A549 (cell line): ENCODE data around the gene P4HB.

Experiments used
- BHLHE40 ChIP-seq: IDR thresholded peaks from 2 replicates; pipeline ENCODE4 v1.6.1; 2012; ENCODE audit warnings: low read depth, low read length, inconsistent platforms
- GATA3 ChIP-seq: IDR thresholded peaks from 2 replicates; pipeline ENCODE4 v1.6.1; 2012; ENCODE audit warnings: borderline replicate concordance
- POLR2A ChIP-seq: IDR thresholded peaks from 2 replicates; pipeline ENCODE4 v1.6.1; 2012; ENCODE audit warnings: mild to moderate bottlenecking, low read length
- RCOR1 ChIP-seq: fragments of 150-350 bp; IDR thresholded peaks from 2 replicates; pipeline ENCODE4 v1.6.1; 2014; ENCODE audit warnings: antibody characterized with exemption, low read length, low read depth
- SMC3 ChIP-seq: fragments of >200 bp; sonication (Bioruptor Twin); formaldehyde crosslinking; IDR thresholded peaks from 3 replicates; pipeline ENCODE4 v1.6.1; 2018; ENCODE audit warnings: inconsistent platforms
- SREBF2 ChIP-seq: fragments of 450-650 bp; IDR thresholded peaks from 2 replicates; pipeline ENCODE4 v1.6.1; 2014; ENCODE audit warnings: mild to moderate bottlenecking, moderate library complexity
- TF ChIP-seq, protein P1 (sequence below): fragments of >200 bp; sonication (Bioruptor Twin); formaldehyde crosslinking; IDR thresholded peaks from 3 replicates; pipeline ENCODE4 v1.5.1; 2016

DNA sequence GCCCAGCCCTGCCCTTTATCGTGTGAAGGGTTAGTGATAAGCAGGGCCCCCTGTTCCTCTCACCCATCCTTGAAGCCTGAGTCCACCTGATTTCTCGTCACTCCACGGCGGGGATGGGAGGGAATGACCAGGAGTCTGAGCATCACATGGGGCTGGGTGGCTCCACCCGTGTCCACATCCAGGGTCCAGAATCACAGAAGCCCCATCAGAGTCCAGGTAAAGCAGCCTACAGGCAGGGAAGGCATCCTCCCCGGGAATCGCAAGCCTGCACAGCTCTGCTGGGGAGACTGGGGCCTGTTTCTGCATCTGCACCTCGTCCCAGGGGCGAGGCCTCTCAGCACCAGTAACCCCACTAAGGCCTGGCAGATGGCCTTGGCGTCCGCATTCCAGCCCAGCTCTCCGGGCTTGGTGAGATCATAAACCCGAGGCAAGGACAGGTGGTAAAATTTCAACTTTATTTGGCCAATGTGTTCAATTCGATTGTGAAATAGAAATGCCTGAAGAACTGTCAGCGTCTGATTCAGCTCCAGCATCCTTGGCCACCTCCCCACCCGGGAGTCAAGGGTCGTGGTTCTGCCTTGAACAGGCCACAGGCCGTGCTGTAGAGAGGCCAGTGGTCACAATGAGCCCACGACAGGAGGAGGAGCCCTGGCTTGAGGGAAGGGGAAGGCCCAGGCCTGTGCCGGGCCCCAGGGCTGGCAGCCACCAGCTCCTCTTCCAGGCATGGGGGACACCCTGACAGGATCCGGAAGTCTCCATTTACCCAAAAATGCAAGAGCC, 17.4 kb downstream of the P4HB start:
- TF ChIP-seq, protein P1, sequence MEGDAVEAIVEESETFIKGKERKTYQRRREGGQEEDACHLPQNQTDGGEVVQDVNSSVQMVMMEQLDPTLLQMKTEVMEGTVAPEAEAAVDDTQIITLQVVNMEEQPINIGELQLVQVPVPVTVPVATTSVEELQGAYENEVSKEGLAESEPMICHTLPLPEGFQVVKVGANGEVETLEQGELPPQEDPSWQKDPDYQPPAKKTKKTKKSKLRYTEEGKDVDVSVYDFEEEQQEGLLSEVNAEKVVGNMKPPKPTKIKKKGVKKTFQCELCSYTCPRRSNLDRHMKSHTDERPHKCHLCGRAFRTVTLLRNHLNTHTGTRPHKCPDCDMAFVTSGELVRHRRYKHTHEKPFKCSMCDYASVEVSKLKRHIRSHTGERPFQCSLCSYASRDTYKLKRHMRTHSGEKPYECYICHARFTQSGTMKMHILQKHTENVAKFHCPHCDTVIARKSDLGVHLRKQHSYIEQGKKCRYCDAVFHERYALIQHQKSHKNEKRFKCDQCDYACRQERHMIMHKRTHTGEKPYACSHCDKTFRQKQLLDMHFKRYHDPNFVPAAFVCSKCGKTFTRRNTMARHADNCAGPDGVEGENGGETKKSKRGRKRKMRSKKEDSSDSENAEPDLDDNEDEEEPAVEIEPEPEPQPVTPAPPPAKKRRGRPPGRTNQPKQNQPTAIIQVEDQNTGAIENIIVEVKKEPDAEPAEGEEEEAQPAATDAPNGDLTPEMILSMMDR = no peak
- TF ChIP-seq SMC3 (no peak), RCOR1 (no peak), GATA3 (no peak), SREBF2 (no peak), BHLHE40 (no peak), POLR2A (no peak)
